ENCODE results near the gene IKZF3. TPM values are rescaled to one million over a fixed set of nuclear protein-coding genes. Genes with fewer than 3 reads are reported as not detected.
A peak's percentile ranks its signal among the peaks of the same experiment; 100 is the strongest.

IKZF3 gene
- total RNA-seq, 2 experiments from 2014 or later: 33.1 to 39.8 TPM

- ChIA-PET POLR2A (no interaction called here), CTCF (interaction anchor here (0.9 to 1.7 kb wide), 4 partner anchors 14 to 205 kb away, joined by 3 to 5 read pairs (median 4); partner anchors contain the start of gene PGAP3)
- H3K9me3 Mint-ChIP-seq: peaks cover 40% of the 10 kb centered on the region
- H3K4me3 Mint-ChIP-seq: no peak overlapping the region
- no peak overlapping the region for H3K27ac Mint-ChIP-seq
- no peaks in the 10 kb centered on the region for H3K27me3 Mint-ChIP-seq
- no peak for DNase-seq
- peaks cover 17% of the 10 kb centered on the region for H3K4me1 Mint-ChIP-seq
- peaks cover 80% of the 10 kb centered on the region for H3K36me3 Mint-ChIP-seq (ENCODE audit: low read depth)
Observed at GRCh38 chr17:39826334-39826733, 37.8 kb downstream of the IKZF3 start.

GRCh38 chr17:39823407-39824054 is 40.6 kb downstream of the IKZF3 start:
- ChIA-PET POLR2A (interaction anchor here (0.6 kb wide), 1 partner anchor 26 kb away, joined by 5 read pairs; no protein-coding TSS in a partner anchor), CTCF (interaction anchor here (1.6 kb wide), 1 partner anchor 37 kb away, joined by 3 read pairs; no protein-coding TSS in a partner anchor)
- no peak overlapping the region for H3K4me3 Mint-ChIP-seq
- peaks cover 43% of the 10 kb centered on the region for H3K9me3 Mint-ChIP-seq
- peak; percentile 20 for DNase-seq
- H3K36me3 Mint-ChIP-seq (ENCODE audit: low read depth): peaks cover 85% of the 10 kb centered on the region
- H3K4me1 Mint-ChIP-seq: peaks cover 42% of the 10 kb centered on the region
- H3K27me3 Mint-ChIP-seq: no peaks in the 10 kb centered on the region
- H3K27ac Mint-ChIP-seq: no peak overlapping the region

GRCh38 chr17:39822051-39822451 is 42.1 kb downstream of the IKZF3 start:
- ChIA-PET POLR2A (interaction anchor here (0.6 kb wide), 1 partner anchor 69 kb away, joined by 6 read pairs; no protein-coding TSS in a partner anchor), CTCF (interaction anchor here (0.8 to 1.9 kb wide), 2 partner anchors 10 to 30 kb away, joined by 3 to 4 read pairs; no protein-coding TSS in a partner anchor)
- no peak for DNase-seq
- peaks cover 43% of the 10 kb centered on the region for H3K9me3 Mint-ChIP-seq
- H3K36me3 Mint-ChIP-seq (ENCODE audit: low read depth): peaks cover 77% of the 10 kb centered on the region
- H3K4me1 Mint-ChIP-seq: peaks cover 52% of the 10 kb centered on the region
- H3K27ac Mint-ChIP-seq: no peak overlapping the region
- H3K4me3 Mint-ChIP-seq: no peak overlapping the region
- H3K27me3 Mint-ChIP-seq: no peaks in the 10 kb centered on the region

GRCh38 chr17:39820987-39821386 is 43.1 kb downstream of the IKZF3 start:
- peaks cover 49% of the 10 kb centered on the region for H3K4me1 Mint-ChIP-seq
- POLR2A ChIA-PET: interaction anchor here (0.8 kb wide), 1 partner anchor 130 kb away, joined by 4 read pairs; no protein-coding TSS in a partner anchor

GRCh38 chr17:39820541-39820940 is 43.6 kb downstream of the IKZF3 start:
- DNase-seq: no peak
- POLR2A ChIA-PET: no interaction called here
- Mint-ChIP-seq H3K4me1 (peaks cover 50% of the 10 kb centered on the region), H3K9me3 (peaks cover 35% of the 10 kb centered on the region), H3K27me3 (no peaks in the 10 kb centered on the region), H3K36me3 (ENCODE audit: low read depth) (peaks cover 72% of the 10 kb centered on the region), H3K4me3 (no peak overlapping the region), H3K27ac (peak overlapping the region; percentile 90)
- CTCF ChIA-PET: interaction anchor here (0.5 to 1.9 kb wide), 9 partner anchors 10 to 235 kb away, joined by 3 to 6 read pairs (median 4); partner anchors contain the start of gene MIEN1

More at GRCh38 chr17:39820987-39821386, 43.1 kb downstream of the IKZF3 start:
- peak overlapping the region; percentile 70 for H3K27ac Mint-ChIP-seq
- no peaks in the 10 kb centered on the region for H3K27me3 Mint-ChIP-seq
- no peak overlapping the region for H3K4me3 Mint-ChIP-seq
- H3K9me3 Mint-ChIP-seq: peaks cover 39% of the 10 kb centered on the region
- no peak for DNase-seq
- peaks cover 72% of the 10 kb centered on the region for H3K36me3 Mint-ChIP-seq (ENCODE audit: low read depth)
- CTCF ChIA-PET: interaction anchor here (0.9 to 1.9 kb wide), 7 partner anchors 10 to 91 kb away, joined by 3 to 6 read pairs (median 4); partner anchors contain the start of gene MIEN1

GRCh38 chr17:39818358-39819000 is 45.6 kb downstream of the IKZF3 start:
- Mint-ChIP-seq H3K4me1 (peaks cover 71% of the 10 kb centered on the region), H3K9me3 (peaks cover 22% of the 10 kb centered on the region), H3K27ac (peak overlapping the region; percentile 90), H3K27me3 (no peaks in the 10 kb centered on the region), H3K4me3 (peak overlapping the region; percentile 41), H3K36me3 (ENCODE audit: low read depth) (peaks cover 67% of the 10 kb centered on the region)
- CTCF ChIA-PET: interaction anchor here (1.1 to 1.9 kb wide), 7 partner anchors 11 to 271 kb away, joined by 3 to 7 read pairs (median 6); no protein-coding TSS in a partner anchor
- DNase-seq: no peak
- POLR2A ChIA-PET: interaction anchor here (1.2 kb wide), 1 partner anchor 25 kb away, joined by 4 read pairs; no protein-coding TSS in a partner anchor

GRCh38 chr17:39816272-39816671 is 47.8 kb downstream of the IKZF3 start:
- Mint-ChIP-seq H3K4me3 (no peak overlapping the region), H3K27ac (no peak overlapping the region), H3K9me3 (peaks cover 6% of the 10 kb centered on the region), H3K4me1 (peaks cover 81% of the 10 kb centered on the region), H3K36me3 (ENCODE audit: low read depth) (peaks cover 58% of the 10 kb centered on the region), H3K27me3 (no peaks in the 10 kb centered on the region)
- DNase-seq: no peak
- CTCF ChIA-PET: interaction anchor here (1.1 to 1.3 kb wide), 2 partner anchors 12 to 16 kb away, joined by 3 read pairs; no protein-coding TSS in a partner anchor
- POLR2A ChIA-PET: no interaction called here

- ChIA-PET POLR2A (no interaction called here), CTCF (interaction anchor here (1.4 to 1.8 kb wide), 2 partner anchors 9 to 47 kb away, joined by 3 to 6 read pairs; no protein-coding TSS in a partner anchor)
- Mint-ChIP-seq H3K4me1 (peaks cover 71% of the 10 kb centered on the region), H3K9me3 (peaks cover 6% of the 10 kb centered on the region), H3K4me3 (no peak overlapping the region), H3K36me3 (ENCODE audit: low read depth) (peaks cover 52% of the 10 kb centered on the region), H3K27ac (peak overlapping the region; percentile 93), H3K27me3 (no peaks in the 10 kb centered on the region)
- DNase-seq: no peak
Observed at GRCh38 chr17:39814497-39814896, 49.6 kb downstream of the IKZF3 start.

- peaks cover 57% of the 10 kb centered on the region for H3K36me3 Mint-ChIP-seq (ENCODE audit: low read depth)
- peaks cover 6% of the 10 kb centered on the region for H3K9me3 Mint-ChIP-seq
- peaks cover 64% of the 10 kb centered on the region for H3K4me1 Mint-ChIP-seq
- H3K27me3 Mint-ChIP-seq: no peaks in the 10 kb centered on the region
- peak overlapping the region; percentile 61 for H3K4me3 Mint-ChIP-seq
- ChIA-PET POLR2A (no interaction called here), CTCF (interaction anchor here (0.6 to 1.8 kb wide), 3 partner anchors 8 to 163 kb away, joined by 3 to 6 read pairs (median 4); no protein-coding TSS in a partner anchor)
- peak; percentile 59 for DNase-seq
- peak overlapping the region; percentile 93 for H3K27ac Mint-ChIP-seq
Observed at GRCh38 chr17:39813631-39814030, 50.5 kb downstream of the IKZF3 start.

GRCh38 chr17:39812466-39812865 is 51.6 kb downstream of the IKZF3 start:
- Mint-ChIP-seq H3K36me3 (ENCODE audit: low read depth) (peaks cover 53% of the 10 kb centered on the region), H3K4me3 (no peak overlapping the region), H3K27me3 (no peaks in the 10 kb centered on the region), H3K9me3 (peaks cover 6% of the 10 kb centered on the region), H3K27ac (peak overlapping the region; percentile 65), H3K4me1 (peaks cover 61% of the 10 kb centered on the region)
- ChIA-PET POLR2A (no interaction called here), CTCF (interaction anchor here (0.6 to 1.8 kb wide), 9 partner anchors 7 to 208 kb away, joined by 3 to 8 read pairs (median 3); no protein-coding TSS in a partner anchor)
- DNase-seq: no peak

- Mint-ChIP-seq H3K4me3 (no peak overlapping the region), H3K4me1 (peaks cover 64% of the 10 kb centered on the region), H3K36me3 (ENCODE audit: low read depth) (peaks cover 53% of the 10 kb centered on the region), H3K27ac (no peak overlapping the region), H3K27me3 (no peaks in the 10 kb centered on the region), H3K9me3 (peaks cover 6% of the 10 kb centered on the region)
- POLR2A ChIA-PET: no interaction called here
- DNase-seq: no peak
- CTCF ChIA-PET: interaction anchor here (1.8 kb wide), 1 partner anchor 9 kb away, joined by 8 read pairs; no protein-coding TSS in a partner anchor
Observed at GRCh38 chr17:39810939-39811728, 53.0 kb downstream of the IKZF3 start.

GRCh38 chr17:39809221-39809620 is 54.9 kb downstream of the IKZF3 start:
- ChIA-PET POLR2A (no interaction called here), CTCF (interaction anchor here (1.6 kb wide), 1 partner anchor 40 kb away, joined by 3 read pairs; no protein-coding TSS in a partner anchor)
- peaks cover 60% of the 10 kb centered on the region for H3K4me1 Mint-ChIP-seq
- no peaks in the 10 kb centered on the region for H3K27me3 Mint-ChIP-seq
- DNase-seq: no peak
- H3K27ac Mint-ChIP-seq: no peak overlapping the region
- H3K4me3 Mint-ChIP-seq: no peak overlapping the region
- H3K9me3 Mint-ChIP-seq: peaks cover 2% of the 10 kb centered on the region
- H3K36me3 Mint-ChIP-seq (ENCODE audit: low read depth): peaks cover 47% of the 10 kb centered on the region
